ENCODE measurements around the gene TBATA. TPM values are rescaled to one million over a fixed set of nuclear protein-coding genes. Genes with fewer than 3 reads are reported as not detected.

TBATA gene
- total and polyA plus RNA-seq, 2 of the 8 experiments (the other 6 are each of a cell fraction or from before 2014, with no cell fraction given) = not detected

DNA sequence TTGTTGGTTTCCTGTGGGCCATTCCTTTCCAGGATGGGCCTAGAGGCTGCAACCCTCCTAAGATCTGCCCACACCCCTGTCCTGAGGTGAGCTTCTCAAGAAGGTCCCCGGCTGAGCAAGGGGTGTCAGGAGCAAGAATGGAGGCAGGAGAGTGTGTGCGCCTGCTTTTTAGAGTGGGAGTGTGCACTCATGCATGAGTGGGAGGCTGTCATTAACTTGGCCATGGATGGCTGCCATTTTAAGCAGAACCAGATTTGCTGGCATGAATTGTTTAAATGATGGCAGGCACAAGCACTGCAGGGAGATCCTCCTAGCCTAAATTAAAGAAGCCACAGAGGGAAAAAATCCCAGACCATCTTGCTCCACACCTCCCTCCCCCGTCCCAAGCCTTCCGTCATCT, 27.6 kb upstream of the TBATA start (continued):
- TF ChIP-seq BACH1 (IDR thresholded peaks at IDR 0.05; ENCODE audit: low read length) (no peak), CBX5 (IDR thresholded peaks at IDR 0.05; ENCODE audit: low read depth, low read length) (no peak), RFX5 (IDR thresholded peaks at IDR 0.05; ENCODE audit: borderline replicate concordance, low read depth, low read length) (no peak)
- TF ChIP-seq, protein P1, sequence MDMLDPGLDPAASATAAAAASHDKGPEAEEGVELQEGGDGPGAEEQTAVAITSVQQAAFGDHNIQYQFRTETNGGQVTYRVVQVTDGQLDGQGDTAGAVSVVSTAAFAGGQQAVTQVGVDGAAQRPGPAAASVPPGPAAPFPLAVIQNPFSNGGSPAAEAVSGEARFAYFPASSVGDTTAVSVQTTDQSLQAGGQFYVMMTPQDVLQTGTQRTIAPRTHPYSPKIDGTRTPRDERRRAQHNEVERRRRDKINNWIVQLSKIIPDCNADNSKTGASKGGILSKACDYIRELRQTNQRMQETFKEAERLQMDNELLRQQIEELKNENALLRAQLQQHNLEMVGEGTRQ (IDR thresholded peaks at IDR 0.05; ENCODE audit: low read length) = no peak

All from H1 (cell line).